Measurements from ENCODE around the gene CDS2.

CDS2 gene

DNA sequence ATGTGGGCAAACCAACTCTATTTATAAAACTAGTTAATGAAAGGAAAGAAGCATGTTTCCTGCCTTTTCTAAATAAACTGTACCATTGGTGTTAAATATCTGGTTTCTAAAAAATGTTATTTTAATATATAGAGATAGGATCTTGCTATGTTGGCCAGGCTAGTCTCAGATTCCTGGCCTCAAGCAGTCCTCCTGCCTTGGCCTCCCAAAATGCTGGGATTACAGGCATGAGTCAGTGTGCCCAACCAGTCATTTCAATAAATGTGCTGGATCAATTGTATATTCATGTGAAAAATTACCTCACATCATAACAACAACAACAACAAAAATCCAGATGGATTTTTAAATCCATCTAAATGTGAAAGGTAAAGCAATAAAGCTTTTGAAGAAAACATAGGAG, 80.3 kb downstream of the CDS2 start:
- H4K8ac ChIP-seq (ENCODE audit: low read depth, low read length): no peak overlapping the region
- no peak overlapping the region for H3K23ac ChIP-seq (ENCODE audit: low read depth, low read length, poor library complexity)
- H3K18ac ChIP-seq (ENCODE audit: low read length): no peak overlapping the region
- H4K91ac ChIP-seq (ENCODE audit: low read depth, low read length, poor library complexity): no peak overlapping the region
- no peaks in the 10 kb centered on the region for H3K79me1 ChIP-seq (ENCODE audit: low read depth, low read length)
- no peaks in the 10 kb centered on the region for H3K27me3 ChIP-seq (ENCODE audit: control insufficient read depth in 3 of 3, insufficient read depth in 3 of 3, low read depth in 1 of 3, low read length in 3 of 3)
- peaks cover 4 to 19% of the 10 kb centered on the region in 2 donors for H3K36me3 ChIP-seq (replicated peaks in 1 of 2; ENCODE audit: control insufficient read depth in 2 of 2, insufficient read depth in 2 of 2, low read length in 2 of 2)
- H2BK12ac ChIP-seq (ENCODE audit: low read length): no peak overlapping the region
- H3K14ac ChIP-seq (ENCODE audit: low read length): no peak overlapping the region
- no peak overlapping the region for H3K4ac ChIP-seq (ENCODE audit: low read length)
- no peak overlapping the region for H3K4me3 ChIP-seq (ENCODE audit: low read length in 2 of 2)
- H2BK15ac ChIP-seq (ENCODE audit: low read length): no peak overlapping the region
- no peak overlapping the region for H3K9ac ChIP-seq (ENCODE audit: low read depth, low read length, poor library complexity)
- H3K27ac ChIP-seq (replicated peaks; ENCODE audit: low read length): no peak overlapping the region
- DNase-seq (ENCODE audit: low spot score): no peak
- no peak overlapping the region for H2AFZ ChIP-seq (ENCODE audit: low read length)
- H2AK5ac ChIP-seq (ENCODE audit: low read depth, low read length): no peak overlapping the region
- no peak overlapping the region for H3K4me2 ChIP-seq (ENCODE audit: insufficient read depth, low read length, poor library complexity, severe bottlenecking)
- H2BK5ac ChIP-seq (ENCODE audit: low read length): no peak overlapping the region
- peaks cover 0 to 11% of the 10 kb centered on the region in 2 donors for H3K9me3 ChIP-seq (replicated peaks in 1 of 2; ENCODE audit: control insufficient read depth in 2 of 2, insufficient read depth in 1 of 2, low read depth in 1 of 2, low read length in 2 of 2)
- no peak overlapping the region for H2BK120ac ChIP-seq (ENCODE audit: low read depth, low read length)
- peaks cover 0 to 5% of the 10 kb centered on the region in 2 donors for H3K4me1 ChIP-seq (ENCODE audit: control insufficient read depth in 2 of 2, insufficient read depth in 1 of 2, low read depth in 1 of 2, low read length in 2 of 2)

GRCh38 chr20:5211803-5212714, 85.3 kb downstream of the CDS2 start:
- no peaks in the 10 kb centered on the region for H3K79me1 ChIP-seq (ENCODE audit: low read depth, low read length)
- no peak overlapping the region for H2BK5ac ChIP-seq (ENCODE audit: low read length)
- H2AFZ ChIP-seq (ENCODE audit: low read length): no peak overlapping the region
- no peak overlapping the region for H3K18ac ChIP-seq (ENCODE audit: low read length)
- no peak overlapping the region for H3K4ac ChIP-seq (ENCODE audit: low read length)
- no peak overlapping the region for H3K4me3 ChIP-seq (ENCODE audit: low read length in 2 of 2)
- H3K9ac ChIP-seq (ENCODE audit: low read depth, low read length, poor library complexity): no peak overlapping the region
- peaks cover 0 to 14% of the 10 kb centered on the region in 2 donors for H3K9me3 ChIP-seq (replicated peaks in 1 of 2; ENCODE audit: control insufficient read depth in 2 of 2, insufficient read depth in 1 of 2, low read depth in 1 of 2, low read length in 2 of 2)
- H4K91ac ChIP-seq (ENCODE audit: low read depth, low read length, poor library complexity): no peak overlapping the region
- DNase-seq (ENCODE audit: low spot score): no peak
- no peak overlapping the region for H2BK15ac ChIP-seq (ENCODE audit: low read length)
- H3K23ac ChIP-seq (ENCODE audit: low read depth, low read length, poor library complexity): no peak overlapping the region
- WGBS, 2 donors (ENCODE audit: extremely low coverage in 2 of 2, insufficient read length in 2 of 2, insufficient replicate concordance in 1 of 2): no CpG with 5 or more reads among the region's 8 CpGs
- H3K27ac ChIP-seq (replicated peaks; ENCODE audit: low read length): no peak overlapping the region
- H2AK5ac ChIP-seq (ENCODE audit: low read depth, low read length): no peak overlapping the region
- H2BK12ac ChIP-seq (ENCODE audit: low read length): no peak overlapping the region
- peaks cover 0 to 30% of the 10 kb centered on the region in 2 donors for H3K4me1 ChIP-seq (ENCODE audit: control insufficient read depth in 2 of 2, insufficient read depth in 1 of 2, low read depth in 1 of 2, low read length in 2 of 2)
- H4K8ac ChIP-seq (ENCODE audit: low read depth, low read length): no peak overlapping the region
- no peaks in the 10 kb centered on the region for H3K27me3 ChIP-seq (ENCODE audit: control insufficient read depth in 3 of 3, insufficient read depth in 3 of 3, low read depth in 1 of 3, low read length in 3 of 3)
- no peak overlapping the region for H3K4me2 ChIP-seq (ENCODE audit: insufficient read depth, low read length, poor library complexity, severe bottlenecking)
- no peak overlapping the region for H3K14ac ChIP-seq (ENCODE audit: low read length)
- peaks cover 6 to 17% of the 10 kb centered on the region in 2 donors for H3K36me3 ChIP-seq (replicated peaks in 1 of 2; ENCODE audit: control insufficient read depth in 2 of 2, insufficient read depth in 2 of 2, low read length in 2 of 2)
- H2BK120ac ChIP-seq (ENCODE audit: low read depth, low read length): no peak overlapping the region

DNA sequence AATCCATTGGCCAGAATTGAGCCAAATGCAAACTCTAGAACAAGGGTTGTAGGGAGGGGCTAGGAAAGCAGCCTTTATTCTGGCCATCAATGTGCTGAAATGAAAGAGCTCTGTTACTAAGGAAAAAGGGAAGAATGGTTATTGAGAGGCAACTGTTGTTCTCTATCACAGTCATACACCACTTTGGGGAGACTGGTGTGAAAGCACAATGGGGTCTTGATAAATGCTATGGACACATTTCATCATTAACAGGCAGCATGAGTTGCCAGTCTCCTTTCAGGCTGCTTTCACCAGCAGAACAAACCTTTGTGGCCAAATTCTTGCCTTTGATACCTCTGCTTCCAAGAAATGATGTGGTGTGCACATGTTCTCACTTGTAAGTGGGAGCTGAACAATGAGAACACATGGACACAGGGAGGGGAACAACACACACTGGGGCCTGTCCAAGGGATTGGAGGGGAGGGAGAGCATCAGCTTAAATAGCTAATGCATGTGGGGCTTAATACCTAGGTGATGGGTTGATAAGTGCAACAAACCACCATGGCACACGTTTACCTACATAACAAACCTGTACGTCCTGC, 86.2 kb downstream of the CDS2 start:
- Histone ChIP-seq H3K4me2 (ENCODE audit: insufficient read depth, low read length, poor library complexity, severe bottlenecking) (no peak overlapping the region), H4K8ac (ENCODE audit: low read depth, low read length) (no peak overlapping the region), H3K79me1 (ENCODE audit: low read depth, low read length) (no peaks in the 10 kb centered on the region), H3K14ac (ENCODE audit: low read length) (no peak overlapping the region), H2BK120ac (ENCODE audit: low read depth, low read length) (no peak overlapping the region), H3K23ac (ENCODE audit: low read depth, low read length, poor library complexity) (no peak overlapping the region), H4K91ac (ENCODE audit: low read depth, low read length, poor library complexity) (no peak overlapping the region), H3K9me3 (replicated peaks in 1 of 2; ENCODE audit: control insufficient read depth in 2 of 2, insufficient read depth in 1 of 2, low read depth in 1 of 2, low read length in 2 of 2) (peaks cover 0 to 14% of the 10 kb centered on the region in 2 donors), H3K27me3 (ENCODE audit: control insufficient read depth in 3 of 3, insufficient read depth in 3 of 3, low read depth in 1 of 3, low read length in 3 of 3) (no peaks in the 10 kb centered on the region), H3K9ac (ENCODE audit: low read depth, low read length, poor library complexity) (no peak overlapping the region), H2AFZ (ENCODE audit: low read length) (no peak overlapping the region), H3K4me3 (ENCODE audit: low read length in 2 of 2) (no peak overlapping the region), H3K27ac (replicated peaks; ENCODE audit: low read length) (no peak overlapping the region), H3K36me3 (replicated peaks in 1 of 2; ENCODE audit: control insufficient read depth in 2 of 2, insufficient read depth in 2 of 2, low read length in 2 of 2) (peaks cover 6 to 17% of the 10 kb centered on the region in 2 donors), H2BK5ac (ENCODE audit: low read length) (no peak overlapping the region), H2AK5ac (ENCODE audit: low read depth, low read length) (no peak overlapping the region), H3K4ac (ENCODE audit: low read length) (no peak overlapping the region), H3K4me1 (ENCODE audit: control insufficient read depth in 2 of 2, insufficient read depth in 1 of 2, low read depth in 1 of 2, low read length in 2 of 2) (peaks cover 0 to 30% of the 10 kb centered on the region in 2 donors), H2BK15ac (ENCODE audit: low read length) (no peak overlapping the region), H3K18ac (ENCODE audit: low read length) (no peak overlapping the region), H2BK12ac (ENCODE audit: low read length) (no peak overlapping the region)
- whole genome bisulfite sequencing, 2 donors (ENCODE audit: extremely low coverage in 2 of 2, insufficient read length in 2 of 2, insufficient replicate concordance in 1 of 2): no CpG with 5 or more reads among the region's 2 CpGs
- no peak for DNase-seq (ENCODE audit: low spot score)

DNA sequence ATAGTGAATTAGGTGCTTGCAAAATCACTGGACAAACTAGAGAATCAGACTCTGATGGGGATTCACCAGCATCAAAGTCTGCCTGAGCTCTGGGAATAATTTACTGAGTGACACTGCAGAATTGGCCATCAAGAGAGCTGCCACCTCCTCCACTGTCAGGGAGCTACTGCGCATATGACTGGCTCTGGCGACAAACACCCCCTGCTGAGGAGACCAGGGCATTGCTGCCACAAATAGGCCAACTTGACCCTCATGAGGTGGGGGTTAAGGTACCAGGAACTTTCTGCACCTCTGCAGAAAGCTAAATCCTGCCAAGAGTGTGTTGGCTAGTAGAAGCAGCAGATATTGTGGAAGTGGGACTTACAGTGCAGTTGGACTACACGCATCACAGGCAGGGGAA, 88.0 kb downstream of the CDS2 start:
- Histone ChIP-seq H3K9ac (ENCODE audit: low read depth, low read length, poor library complexity) (no peak overlapping the region), H2BK120ac (ENCODE audit: low read depth, low read length) (no peak overlapping the region), H2AK5ac (ENCODE audit: low read depth, low read length) (no peak overlapping the region), H2AFZ (ENCODE audit: low read length) (no peak overlapping the region), H3K27me3 (ENCODE audit: control insufficient read depth in 3 of 3, insufficient read depth in 3 of 3, low read depth in 1 of 3, low read length in 3 of 3) (no peaks in the 10 kb centered on the region), H3K36me3 (replicated peaks in 1 of 2; ENCODE audit: control insufficient read depth in 2 of 2, insufficient read depth in 2 of 2, low read length in 2 of 2) (peaks cover 7 to 9% of the 10 kb centered on the region in 2 donors), H4K8ac (ENCODE audit: low read depth, low read length) (no peak overlapping the region), H4K91ac (ENCODE audit: low read depth, low read length, poor library complexity) (no peak overlapping the region), H3K18ac (ENCODE audit: low read length) (no peak overlapping the region), H2BK5ac (ENCODE audit: low read length) (no peak overlapping the region), H3K23ac (ENCODE audit: low read depth, low read length, poor library complexity) (no peak overlapping the region), H3K79me1 (ENCODE audit: low read depth, low read length) (no peaks in the 10 kb centered on the region), H2BK15ac (ENCODE audit: low read length) (no peak overlapping the region), H2BK12ac (ENCODE audit: low read length) (no peak overlapping the region), H3K4me1 (ENCODE audit: control insufficient read depth in 2 of 2, insufficient read depth in 1 of 2, low read depth in 1 of 2, low read length in 2 of 2) (peaks cover 0 to 30% of the 10 kb centered on the region in 2 donors), H3K4ac (ENCODE audit: low read length) (no peak overlapping the region), H3K27ac (replicated peaks; ENCODE audit: low read length) (no peak overlapping the region), H3K14ac (ENCODE audit: low read length) (no peak overlapping the region), H3K9me3 (replicated peaks in 1 of 2; ENCODE audit: control insufficient read depth in 2 of 2, insufficient read depth in 1 of 2, low read depth in 1 of 2, low read length in 2 of 2) (peaks cover 0 to 9% of the 10 kb centered on the region in 2 donors), H3K4me3 (ENCODE audit: low read length in 2 of 2) (no peak overlapping the region), H3K4me2 (ENCODE audit: insufficient read depth, low read length, poor library complexity, severe bottlenecking) (no peak overlapping the region)
- no peak for DNase-seq (ENCODE audit: low spot score)
- no CpG with 5 or more reads among the region's 3 CpGs for WGBS, 2 donors (ENCODE audit: extremely low coverage in 2 of 2, insufficient read length in 2 of 2, insufficient replicate concordance in 1 of 2)

Data from neuronal stem cell (in vitro differentiated cells).